SK-N-MC (cell line): Measurements from ENCODE around the gene POLR2H.

ENCODE experiments used
- DNase-seq: peaks from one replicate; pipeline ENCODE4 v3.0.0-alpha.2; 2011; ENCODE audit warnings: low read depth, low spot score
- H3K27ac ChIP-seq: fragments of 200-600 bp; sonication (generic); 2 replicates; pipeline ENCODE4 v1.5.1; 2016; ENCODE audit warnings: mixed run types
- H3K36me3 ChIP-seq: fragments of 200-600 bp; sonication (generic); 2 replicates; pipeline ENCODE4 v1.6.1; 2017; ENCODE audit warnings: antibody characterized with exemption, low read length, mixed read lengths; ENCODE audit not compliant: insufficient read depth
- H3K4me3 ChIP-seq: fragments of 200-600 bp; sonication (generic); 2 replicates; pipeline ENCODE4 v1.5.1; 2016
- H3K9ac ChIP-seq: fragments of 200-600 bp; sonication (generic); 2 replicates; pipeline ENCODE4 v1.8.0; 2017; ENCODE audit warnings: mixed run types, mixed read lengths; ENCODE audit not compliant: insufficient read length
- H3K9me3 ChIP-seq: fragments of 200-600 bp; sonication (generic); 2 replicates; pipeline ENCODE4 v1.6.1; 2017; ENCODE audit warnings: low read depth, mild to moderate bottlenecking, antibody characterized with exemption, low read length, moderate library complexity, mixed read lengths
- EZH2 ChIP-seq: fragments of 200-600 bp; sonication (generic); IDR thresholded peaks from one replicate; pipeline ENCODE4 v1.6.1; 2017; ENCODE audit warnings: antibody characterized with exemption
- FOXP2 ChIP-seq: optimal IDR thresholded peaks from 2 replicates; pipeline ENCODE3; 2011; ENCODE audit warnings: mild to moderate bottlenecking, moderate library complexity; ENCODE audit not compliant: insufficient read depth; ENCODE audit errors: extremely low read length, control extremely low read depth
- POLR2AphosphoS5 ChIP-seq: IDR thresholded peaks from 2 replicates; pipeline ENCODE4 v1.6.1; 2012; ENCODE audit warnings: mild to moderate bottlenecking, low read depth, low read length, borderline replicate concordance

The POLR2H gene

DNA sequence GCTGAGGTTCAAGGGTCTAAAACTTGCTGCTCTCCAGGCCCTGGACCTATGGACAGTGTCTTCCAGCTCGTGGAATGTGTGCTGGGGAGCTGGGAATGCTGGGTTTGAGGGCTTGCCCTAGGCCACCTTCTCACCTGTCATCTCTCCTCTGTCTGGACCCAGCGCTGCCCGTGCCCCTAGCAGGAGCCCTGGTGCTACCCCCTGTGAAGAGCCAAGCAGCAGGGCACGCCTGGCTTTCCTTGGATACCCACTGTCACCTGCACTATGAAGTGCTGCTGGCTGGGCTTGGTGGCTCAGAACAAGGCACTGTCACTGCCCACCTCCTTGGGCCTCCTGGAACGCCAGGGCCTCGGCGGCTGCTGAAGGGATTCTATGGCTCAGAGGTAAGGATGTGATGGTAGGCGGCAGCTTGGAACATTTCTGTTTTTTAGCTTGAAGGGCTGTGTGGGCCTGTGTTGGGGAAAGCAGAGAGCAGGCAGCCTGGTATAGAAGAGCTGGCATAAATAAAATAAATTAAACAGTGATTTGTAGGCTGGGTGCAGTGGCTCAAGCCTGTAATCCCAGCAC is 23.4 kb downstream of the POLR2H start:
- DNase-seq = no peak
- Histone ChIP-seq H3K9ac (no peak overlapping the region), H3K9me3 (no peaks in the 10 kb centered on the region), H3K36me3 (no peaks in the 10 kb centered on the region), H3K27ac (no peak overlapping the region), H3K4me3 (no peak overlapping the region)
- TF ChIP-seq FOXP2 (no peak), EZH2 (no peak), POLR2AphosphoS5 (no peak)

DNA sequence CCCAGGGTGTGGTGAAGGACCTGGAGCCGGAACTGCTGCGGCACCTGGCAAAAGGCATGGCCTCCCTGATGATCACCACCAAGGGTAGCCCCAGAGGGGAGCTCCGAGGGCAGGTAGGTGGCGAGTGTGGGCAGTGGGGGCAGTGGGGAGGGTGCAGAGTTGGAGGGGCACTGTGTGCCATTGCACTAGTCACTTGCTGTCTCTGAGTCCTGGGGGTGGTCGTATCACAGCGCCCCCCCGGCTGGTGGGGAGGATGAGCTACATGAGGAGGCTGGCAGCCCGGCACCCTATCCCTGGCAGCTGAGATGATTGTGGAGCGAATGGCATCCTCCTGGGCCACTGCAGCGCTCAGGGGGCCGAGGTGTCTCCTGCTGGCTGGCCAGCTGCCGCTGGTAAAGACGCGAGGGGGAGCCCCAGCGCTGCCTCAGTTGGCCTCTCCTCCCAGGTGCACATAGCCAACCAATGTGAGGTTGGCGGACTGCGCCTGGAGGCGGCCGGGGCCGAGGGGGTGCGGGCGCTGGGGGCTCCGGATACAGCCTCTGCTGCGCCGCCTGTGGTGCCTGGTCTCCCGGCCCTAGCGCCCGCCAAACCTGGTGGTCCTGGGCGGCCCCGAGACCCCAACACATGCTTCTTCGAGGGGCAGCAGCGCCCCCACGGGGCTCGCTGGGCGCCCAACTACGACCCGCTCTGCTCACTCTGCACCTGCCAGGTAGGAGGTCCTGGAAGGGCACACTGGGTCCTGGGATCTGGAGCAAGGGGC is 24.7 kb downstream of the POLR2H start:
- no peak overlapping the region for H3K9ac ChIP-seq
- H3K27ac ChIP-seq = no peak overlapping the region
- no peaks in the 10 kb centered on the region for H3K9me3 ChIP-seq
- no peak overlapping the region for H3K4me3 ChIP-seq
- TF ChIP-seq EZH2 (no peak), FOXP2 (no peak), POLR2AphosphoS5 (no peak)
- DNase-seq = no peak
- no peaks in the 10 kb centered on the region for H3K36me3 ChIP-seq

DNA sequence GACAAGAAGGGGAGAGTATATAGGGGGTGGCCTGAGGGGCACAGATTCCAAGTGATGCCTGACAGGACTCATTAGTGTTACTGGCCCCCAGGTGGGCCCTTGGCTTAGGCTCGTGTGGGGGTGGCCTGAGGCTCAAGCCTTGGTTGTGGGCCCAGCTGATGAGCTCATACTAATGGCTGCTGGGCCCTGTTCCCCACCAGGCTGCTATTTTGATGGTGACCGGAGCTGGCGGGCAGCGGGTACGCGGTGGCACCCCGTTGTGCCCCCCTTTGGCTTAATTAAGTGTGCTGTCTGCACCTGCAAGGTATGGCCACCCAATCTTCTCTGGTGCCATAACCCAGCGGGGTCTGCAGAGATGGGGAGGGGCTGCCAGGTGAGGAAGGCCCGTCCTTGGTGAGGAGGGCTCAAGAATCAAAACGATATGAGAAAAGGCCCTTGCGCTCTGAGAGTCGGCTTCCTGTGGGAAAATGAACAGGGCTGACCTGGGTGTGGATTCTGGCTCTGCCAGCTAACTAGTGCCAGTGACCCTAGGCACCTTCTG is 25.7 kb downstream of the POLR2H start:
- DNase-seq = no peak
- H3K9ac ChIP-seq = no peak overlapping the region
- no peaks in the 10 kb centered on the region for H3K9me3 ChIP-seq
- no peak overlapping the region for H3K27ac ChIP-seq
- H3K36me3 ChIP-seq = no peaks in the 10 kb centered on the region
- no peak overlapping the region for H3K4me3 ChIP-seq
- TF ChIP-seq POLR2AphosphoS5 = no peak
- no peak for TF ChIP-seq EZH2
- no peak for TF ChIP-seq FOXP2

DNA sequence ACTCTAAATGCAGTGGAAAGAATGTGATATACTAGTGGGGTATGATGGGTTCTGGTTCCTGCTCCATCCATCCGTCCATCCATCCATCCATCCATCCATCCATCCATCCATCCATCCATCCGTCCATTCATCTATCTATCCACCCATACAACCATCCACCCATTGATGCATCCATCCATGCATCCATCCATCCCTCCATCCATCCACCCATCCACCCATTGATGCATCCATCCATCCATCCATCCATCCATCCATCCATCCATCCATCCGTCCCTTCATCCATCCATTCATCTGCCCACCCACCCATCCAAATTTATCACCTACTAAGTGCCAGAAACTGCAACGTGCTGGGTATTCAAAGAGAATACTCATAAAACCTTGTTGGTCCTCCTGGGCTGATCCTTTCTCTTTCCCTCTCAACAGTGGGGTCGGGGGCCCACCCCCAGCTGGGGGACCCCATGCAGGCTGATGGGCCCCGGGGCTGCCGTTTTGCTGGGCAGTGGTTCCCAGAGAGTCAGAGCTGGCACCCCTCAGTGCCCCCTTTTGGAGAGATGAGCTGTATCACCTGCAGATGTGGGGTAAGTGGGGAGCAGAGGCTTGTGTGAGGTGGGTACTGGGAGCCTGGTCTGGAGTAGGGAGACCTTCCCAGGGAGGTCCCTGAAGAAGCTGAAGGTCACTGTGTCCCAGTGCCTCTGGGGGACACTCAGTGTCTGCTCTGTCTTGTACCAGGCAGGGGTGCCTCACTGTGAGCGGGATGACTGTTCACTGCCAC is 26.8 kb downstream of the POLR2H start:
- Histone ChIP-seq H3K9me3 (no peaks in the 10 kb centered on the region), H3K36me3 (no peaks in the 10 kb centered on the region), H3K4me3 (no peak overlapping the region), H3K27ac (no peak overlapping the region), H3K9ac (no peak overlapping the region)
- no peak for TF ChIP-seq FOXP2
- TF ChIP-seq EZH2 = no peak
- no peak for TF ChIP-seq POLR2AphosphoS5
- no peak for DNase-seq

DNA sequence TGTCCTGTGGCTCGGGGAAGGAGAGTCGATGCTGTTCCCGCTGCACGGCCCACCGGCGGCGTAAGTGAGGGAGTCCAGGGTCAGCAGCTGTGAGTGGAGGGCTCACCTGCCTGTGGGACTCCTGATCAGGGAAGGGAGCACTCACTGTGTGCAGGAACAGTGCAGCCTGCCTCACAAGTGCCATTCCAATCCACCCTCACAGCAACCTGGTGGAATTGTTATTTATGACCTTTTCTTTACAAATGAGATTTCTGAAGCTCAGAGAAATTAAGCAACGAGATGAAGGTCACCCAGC is 27.4 kb downstream of the POLR2H start:
- Histone ChIP-seq H3K36me3 (no peaks in the 10 kb centered on the region), H3K27ac (no peak overlapping the region), H3K4me3 (no peak overlapping the region), H3K9me3 (no peaks in the 10 kb centered on the region), H3K9ac (no peak overlapping the region)
- no peak for TF ChIP-seq POLR2AphosphoS5
- no peak for TF ChIP-seq FOXP2
- no peak for TF ChIP-seq EZH2
- DNase-seq = no peak

DNA sequence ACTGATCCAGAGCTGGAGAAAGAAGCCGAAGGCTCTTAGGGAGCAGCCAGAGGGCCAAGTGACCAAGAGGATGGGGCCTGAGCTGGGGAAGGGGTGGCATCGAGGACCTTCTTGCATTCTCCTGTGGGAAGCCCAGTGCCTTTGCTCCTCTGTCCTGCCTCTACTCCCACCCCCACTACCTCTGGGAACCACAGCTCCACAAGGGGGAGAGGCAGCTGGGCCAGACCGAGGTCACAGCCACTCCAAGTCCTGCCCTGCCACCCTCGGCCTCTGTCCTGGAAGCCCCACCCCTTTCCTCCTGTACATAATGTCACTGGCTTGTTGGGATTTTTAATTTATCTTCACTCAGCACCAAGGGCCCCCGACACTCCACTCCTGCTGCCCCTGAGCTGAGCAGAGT is 27.9 kb downstream of the POLR2H start:
- Histone ChIP-seq H3K9me3 (no peaks in the 10 kb centered on the region), H3K36me3 (no peaks in the 10 kb centered on the region), H3K4me3 (no peak overlapping the region), H3K9ac (no peak overlapping the region), H3K27ac (no peak overlapping the region)
- no peak for TF ChIP-seq EZH2
- TF ChIP-seq POLR2AphosphoS5 = no peak
- no peak for TF ChIP-seq FOXP2
- DNase-seq = no peak

DNA sequence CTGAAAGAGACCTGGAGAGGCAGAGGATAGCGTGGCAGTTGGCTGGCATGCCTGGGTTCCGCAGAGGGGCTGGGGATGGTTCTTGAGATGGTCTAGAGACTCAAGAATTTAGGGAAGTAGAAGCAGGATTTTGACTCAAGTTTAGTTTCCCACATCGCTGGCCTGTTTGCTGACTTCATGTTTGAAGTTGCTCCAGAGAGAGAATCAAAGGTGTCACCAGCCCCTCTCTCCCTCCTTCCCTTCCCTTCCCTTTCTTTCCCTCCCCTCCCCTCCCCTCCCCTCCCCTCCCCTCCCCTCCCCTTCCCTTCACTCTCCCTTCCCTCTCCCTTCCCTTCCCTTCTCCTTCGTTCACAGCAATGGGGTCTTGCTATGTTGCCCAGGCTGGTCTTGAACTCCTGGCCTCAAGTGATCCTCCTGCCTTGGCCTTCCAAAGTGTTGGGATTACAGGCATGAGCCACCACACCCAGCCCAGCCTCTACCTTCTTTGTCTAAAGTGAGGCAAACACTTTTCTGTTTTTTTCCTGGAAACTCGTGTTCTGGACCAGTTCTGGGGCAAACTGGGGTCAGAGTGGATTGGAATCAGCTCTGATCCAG is 28.5 kb downstream of the POLR2H start:
- TF ChIP-seq POLR2AphosphoS5 = no peak
- Histone ChIP-seq H3K27ac (no peak overlapping the region), H3K4me3 (no peak overlapping the region), H3K9ac (no peak overlapping the region), H3K9me3 (no peaks in the 10 kb centered on the region), H3K36me3 (no peaks in the 10 kb centered on the region)
- DNase-seq = no peak

DNA sequence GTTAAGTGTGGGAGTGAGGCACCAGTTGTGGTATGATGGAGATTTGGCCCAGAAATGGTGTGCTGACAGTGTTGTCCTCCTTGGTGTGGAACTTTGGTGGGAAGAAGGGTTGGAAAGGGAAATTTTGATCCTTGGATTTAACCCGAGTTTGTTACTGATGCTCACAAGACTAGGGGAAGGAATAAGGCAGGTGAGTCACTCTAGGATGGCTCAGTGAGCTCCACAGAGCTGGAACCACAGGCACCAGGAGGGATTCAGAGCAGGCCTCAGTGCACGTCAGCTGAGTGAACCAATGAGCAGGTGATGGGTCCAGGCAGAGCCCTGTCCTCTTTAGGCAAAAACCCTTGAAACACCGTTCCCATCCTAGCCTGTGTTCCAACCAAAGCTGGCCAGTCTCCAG is 29.8 kb downstream of the POLR2H start:
- no peak for DNase-seq
- no peaks in the 10 kb centered on the region for H3K36me3 ChIP-seq
- TF ChIP-seq FOXP2 = no peak
- TF ChIP-seq EZH2 = no peak
- TF ChIP-seq POLR2AphosphoS5 = no peak

More for the DNA sequence above, 29.8 kb downstream of the POLR2H start:
- Histone ChIP-seq H3K9me3 (no peaks in the 10 kb centered on the region), H3K4me3 (no peak overlapping the region), H3K9ac (no peak overlapping the region), H3K27ac (no peak overlapping the region)
